Large intestine (tissue), 3 donors: ENCODE data around the gene HEG1. TPM values are rescaled to one million over a fixed set of nuclear protein-coding genes. Genes with fewer than 3 reads are reported as not detected.

ENCODE experiments used
- DNase-seq, 2 donors: peaks; one replicate each; pipeline versions ENCODE4 v3.0.0 to v3.0.0-alpha.2; 2013
- H3K27ac ChIP-seq: one replicate; pipeline ENCODE4 v1.5.1; 2013; ENCODE audit warnings: low read length
- H3K27me3 ChIP-seq: 2 replicates; pipeline ENCODE4 v1.6.1; 2013; ENCODE audit warnings: low read length; ENCODE audit not compliant: control insufficient read depth, insufficient read depth
- H3K36me3 ChIP-seq: 2 replicates; pipeline ENCODE4 v1.6.1; 2013; ENCODE audit warnings: low read length; ENCODE audit not compliant: control insufficient read depth, insufficient read depth
- H3K4me1 ChIP-seq: one replicate; pipeline ENCODE4 v1.6.1; 2013; ENCODE audit warnings: low read length; ENCODE audit not compliant: control insufficient read depth, insufficient read depth
- H3K4me3 ChIP-seq: one replicate; pipeline ENCODE4 v1.5.1; 2013; ENCODE audit warnings: low read length
- H3K9me3 ChIP-seq: one replicate; pipeline ENCODE4 v1.6.1; 2013; ENCODE audit warnings: mild to moderate bottlenecking, low read depth, low read length, moderate library complexity; ENCODE audit not compliant: control insufficient read depth
- WGBS: methylation state at CpG from one replicate; pipeline ENCODE4 v1.1.5; 2013; ENCODE audit warnings: low lambda C conversion rate; ENCODE audit not compliant: insufficient coverage; 5-methylcytosine and 5-hydroxymethylcytosine counted together
- polyA plus RNA-seq: library from polyadenylated mRNA; unstranded; fragments of 120-200 nt; gene quantifications from one replicate; pipeline ENCODE4 v1.2.1, GENCODE V29; 2013

Gene HEG1
- polyA plus RNA-seq, 1 donor: 15.0 TPM

DNA sequence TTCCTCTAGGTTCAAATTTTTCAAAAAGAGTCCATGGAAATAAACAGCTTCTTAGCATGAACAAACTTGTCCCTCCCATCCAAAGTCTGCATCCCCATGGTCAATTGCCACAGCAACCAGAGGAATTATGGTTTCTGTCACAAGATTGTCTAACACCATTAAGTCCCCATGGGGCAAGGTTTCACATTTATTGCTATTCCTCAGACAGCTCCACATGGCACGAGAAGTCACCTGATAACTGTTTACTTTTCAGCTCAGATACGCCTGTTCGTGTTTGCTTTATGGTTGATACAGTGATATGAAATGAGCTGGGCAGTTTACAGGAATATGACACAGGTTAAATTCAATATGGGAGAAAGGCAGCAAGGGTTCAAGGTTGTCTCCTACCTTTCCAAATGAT, 83.3 kb downstream of the HEG1 start:
- peaks cover 10% of the 10 kb centered on the region for H3K36me3 ChIP-seq
- H3K4me1 ChIP-seq: peaks cover 56% of the 10 kb centered on the region
- peak overlapping the region; percentile 94 for H3K27ac ChIP-seq
- no peaks in the 10 kb centered on the region for H3K27me3 ChIP-seq
- peaks cover 3% of the 10 kb centered on the region for H3K9me3 ChIP-seq
- H3K4me3 ChIP-seq: no peak overlapping the region
- WGBS: no CpG with 5 or more reads among the region's 3 CpGs
- peak; percentile 97 to 99 for DNase-seq

DNA sequence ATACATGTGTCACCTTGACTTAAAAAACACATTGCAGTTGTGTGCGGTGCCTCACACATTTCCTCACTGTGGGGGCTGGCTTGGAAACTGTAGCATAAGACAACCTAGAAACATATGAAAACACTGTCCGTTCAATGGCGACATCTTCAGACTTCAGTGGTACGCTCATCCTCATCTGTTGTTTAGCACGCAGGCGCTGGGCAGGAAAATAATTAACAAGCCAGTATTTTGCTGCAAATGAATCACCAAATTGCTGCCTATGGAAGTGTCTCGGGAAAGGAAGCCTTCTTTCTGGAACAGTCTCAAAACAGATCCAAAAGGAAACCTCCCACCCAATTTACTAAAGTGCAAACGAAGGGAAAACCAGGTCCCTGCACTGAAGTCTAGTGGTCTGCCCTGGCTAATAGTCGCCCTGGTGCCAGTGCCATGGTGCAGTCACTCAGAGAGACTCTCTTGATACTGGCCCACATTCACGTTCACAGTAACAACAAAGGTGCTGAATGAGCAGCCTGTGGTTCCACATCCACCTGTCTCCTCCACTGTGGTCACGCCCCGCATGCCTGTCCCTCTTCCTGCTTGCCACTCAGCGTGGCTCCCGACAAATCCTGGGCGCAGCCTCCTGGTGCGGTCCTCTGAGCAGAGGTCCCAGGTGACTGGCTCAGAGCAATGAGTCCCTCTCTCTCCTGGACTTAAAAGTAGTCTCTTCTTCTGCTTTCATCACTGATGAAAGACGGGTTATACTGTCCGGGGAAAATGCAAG, 85.7 kb downstream of the HEG1 start:
- H3K27ac ChIP-seq: peak overlapping the region; percentile 94
- H3K4me1 ChIP-seq: peaks cover 56% of the 10 kb centered on the region
- peaks cover 3% of the 10 kb centered on the region for H3K9me3 ChIP-seq
- no peak for DNase-seq
- peaks cover 10% of the 10 kb centered on the region for H3K36me3 ChIP-seq
- WGBS: 100% methylated on average over 1 of the region's 18 CpGs
- H3K4me3 ChIP-seq: no peak overlapping the region
- H3K27me3 ChIP-seq: no peaks in the 10 kb centered on the region

GRCh38 chr3:124969190-124969589, 86.6 kb downstream of the HEG1 start:
- peak overlapping the region; percentile 94 for H3K27ac ChIP-seq
- H3K4me1 ChIP-seq: peaks cover 51% of the 10 kb centered on the region

GRCh38 chr3:124967964-124968363, 87.8 kb downstream of the HEG1 start:
- Histone ChIP-seq H3K27ac (no peak overlapping the region), H3K4me3 (no peak overlapping the region), H3K27me3 (no peaks in the 10 kb centered on the region), H3K9me3 (peaks cover 3% of the 10 kb centered on the region), H3K4me1 (peaks cover 52% of the 10 kb centered on the region), H3K36me3 (peaks cover 10% of the 10 kb centered on the region)
- WGBS: 83% methylated on average over 1 of the region's 10 CpGs
- DNase-seq: no peak

More at GRCh38 chr3:124969190-124969589, 86.6 kb downstream of the HEG1 start:
- H3K36me3 ChIP-seq: peaks cover 10% of the 10 kb centered on the region
- peaks cover 3% of the 10 kb centered on the region for H3K9me3 ChIP-seq
- H3K27me3 ChIP-seq: no peaks in the 10 kb centered on the region
- H3K4me3 ChIP-seq: no peak overlapping the region
- WGBS: no CpG with 5 or more reads among the region's 8 CpGs
- DNase-seq: peak in 1 of 2 donors; percentile 50

GRCh38 chr3:124966521-124967445, 89.0 kb downstream of the HEG1 start:
- no peak for DNase-seq
- Histone ChIP-seq H3K9me3 (peaks cover 12% of the 10 kb centered on the region), H3K4me1 (peaks cover 49% of the 10 kb centered on the region), H3K4me3 (no peak overlapping the region), H3K36me3 (peaks cover 10% of the 10 kb centered on the region), H3K27me3 (no peaks in the 10 kb centered on the region), H3K27ac (no peak overlapping the region)
- no CpG with 5 or more reads among the region's 7 CpGs for WGBS

GRCh38 chr3:124965413-124965812, 90.4 kb downstream of the HEG1 start:
- 100% methylated on average over 1 of the region's 1 CpG for WGBS
- H3K36me3 ChIP-seq: peaks cover 10% of the 10 kb centered on the region
- no peak for DNase-seq
- H3K27me3 ChIP-seq: no peaks in the 10 kb centered on the region
- H3K4me3 ChIP-seq: no peak overlapping the region
- peaks cover 47% of the 10 kb centered on the region for H3K4me1 ChIP-seq
- H3K9me3 ChIP-seq: peaks cover 17% of the 10 kb centered on the region
- H3K27ac ChIP-seq: no peak overlapping the region

DNA sequence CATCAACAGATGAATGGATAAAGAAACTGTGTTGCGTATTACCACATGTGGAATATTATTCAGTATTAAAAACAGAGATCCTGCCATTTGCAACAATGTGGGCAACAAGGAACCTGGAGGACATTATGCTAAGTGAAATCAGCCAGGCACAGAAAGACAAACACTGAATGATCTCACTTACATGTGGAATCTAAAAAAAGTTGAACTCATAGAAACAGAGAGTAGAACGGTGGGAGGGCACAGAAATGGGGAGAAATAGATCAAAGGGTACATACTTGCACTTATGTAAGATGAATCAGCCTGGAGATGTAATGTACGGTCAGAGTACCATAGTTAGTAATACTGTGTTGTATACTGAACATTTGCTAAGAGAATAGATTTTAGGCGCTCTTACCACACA, 91.4 kb downstream of the HEG1 start:
- 100% methylated on average over 1 of the region's 4 CpGs for WGBS
- Histone ChIP-seq H3K27me3 (no peaks in the 10 kb centered on the region), H3K27ac (peak overlapping the region; percentile 65), H3K4me3 (no peak overlapping the region), H3K9me3 (peaks cover 15% of the 10 kb centered on the region), H3K4me1 (peaks cover 46% of the 10 kb centered on the region), H3K36me3 (peaks cover 4% of the 10 kb centered on the region)
- no peak for DNase-seq

DNA sequence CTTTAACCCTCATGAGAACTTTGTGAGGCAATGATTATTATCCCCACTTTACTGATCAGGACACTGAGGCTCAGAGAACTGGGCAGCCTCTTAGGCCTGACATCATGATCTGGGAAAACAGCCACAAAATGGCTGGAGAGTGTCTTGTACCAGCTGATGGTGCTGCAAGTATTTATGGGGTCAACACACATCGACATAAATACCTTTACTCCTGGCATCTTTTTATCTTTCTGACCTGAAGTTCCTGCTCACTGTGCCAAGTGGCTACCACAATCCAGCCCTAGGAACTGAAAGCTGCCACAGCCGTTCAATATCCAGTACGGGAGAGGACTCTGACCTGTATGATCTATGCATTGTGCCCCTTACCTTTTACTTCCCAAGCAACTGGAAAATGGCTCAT, 92.0 kb downstream of the HEG1 start:
- Histone ChIP-seq H3K36me3 (no peaks in the 10 kb centered on the region), H3K9me3 (peaks cover 15% of the 10 kb centered on the region), H3K4me3 (no peak overlapping the region), H3K4me1 (peaks cover 45% of the 10 kb centered on the region), H3K27ac (peak overlapping the region; percentile 65), H3K27me3 (no peaks in the 10 kb centered on the region)
- no CpG with 5 or more reads among the region's 3 CpGs for WGBS
- DNase-seq: peak in 1 of 2 donors; percentile 80

- DNase-seq: peak in 1 of 2 donors; percentile 29
- WGBS: no CpG with 5 or more reads among the region's 2 CpGs
- H3K27me3 ChIP-seq: no peaks in the 10 kb centered on the region
- peaks cover 45% of the 10 kb centered on the region for H3K4me1 ChIP-seq
- peak overlapping the region; percentile 65 for H3K27ac ChIP-seq
- no peaks in the 10 kb centered on the region for H3K36me3 ChIP-seq
- H3K9me3 ChIP-seq: peaks cover 15% of the 10 kb centered on the region
- no peak overlapping the region for H3K4me3 ChIP-seq
These were observed 93.3 kb downstream of the HEG1 start for GRCh38 chr3:124962403-124962940.

DNA sequence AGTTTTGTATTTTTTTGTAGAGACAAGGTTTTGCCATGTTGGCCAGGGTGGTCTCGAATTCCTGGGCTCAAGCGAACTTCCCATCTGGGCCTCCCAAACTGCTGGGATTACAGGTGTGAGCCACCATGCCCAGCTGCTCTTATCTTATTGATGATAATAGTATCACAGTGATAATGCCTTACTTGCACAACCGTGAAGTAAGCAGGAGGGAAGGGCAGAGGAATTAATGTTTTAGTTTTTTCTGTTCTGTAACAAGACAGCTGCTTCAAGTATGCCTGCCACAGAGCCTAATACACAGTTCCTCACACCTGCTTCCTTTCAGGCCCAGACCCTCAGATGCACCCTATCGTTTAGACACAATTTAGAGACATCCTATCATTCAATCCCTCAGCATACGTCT, 95.1 kb downstream of the HEG1 start:
- Histone ChIP-seq H3K36me3 (no peaks in the 10 kb centered on the region), H3K4me3 (no peak overlapping the region), H3K27ac (peak overlapping the region; percentile 92), H3K27me3 (no peaks in the 10 kb centered on the region), H3K9me3 (peaks cover 15% of the 10 kb centered on the region), H3K4me1 (peaks cover 45% of the 10 kb centered on the region)
- no CpG with 5 or more reads among the region's 5 CpGs for WGBS
- peak in 1 of 2 donors; percentile 64 for DNase-seq
